Panc1 (cell line): ENCODE results near the gene WFS1. TPM values are rescaled to one million over a fixed set of nuclear protein-coding genes. Genes with fewer than 3 reads are reported as not detected.

Source experiments
- ATAC-seq: fragments of 200-7000 bp; cut with Tn5 transposase; 2 replicates; pipeline ENCODE4 v1.9.1; 2020; ENCODE audit warnings: mild to moderate bottlenecking, moderate library complexity
- BruUV-seq: library from RNA; stranded (reverse); fragments of 400-500 nt; replicated peaks from 2 replicates; lab custom pipeline; 2021; lab: Mats Ljungman, UMichigan
- CTCF ChIA-PET: fragments of 300-600 bp; sonication (Branson Sonifier 250); formaldehyde crosslinking; loops from one replicate; lab custom pipeline; 2022; ENCODE audit warnings: antibody characterized with exemption; lab: Charles Lee
- POLR2A ChIA-PET: fragments of 300-600 bp; sonication (Branson Sonifier 250); formaldehyde crosslinking; loops from one replicate; lab custom pipeline; 2022; ENCODE audit warnings: antibody characterized with exemption; lab: Charles Lee
- DNase-seq: peaks from one replicate; pipeline ENCODE4 v3.0.0-alpha.2; 2010; ENCODE audit warnings: low read depth, low spot score
- H3K27ac ChIP-seq: 2 replicates; pipeline ENCODE4 v1.5.1; 2011; ENCODE audit warnings: mild to moderate bottlenecking, low read length, inconsistent platforms
- H3K27me3 ChIP-seq: fragments of 200-500 bp; sonication (Bioruptor generic); 2 replicates; pipeline ENCODE4 v1.6.0; 2014; ENCODE audit warnings: low read length, inconsistent platforms; ENCODE audit not compliant: control insufficient read depth, insufficient read depth
- H3K36me3 ChIP-seq: fragments of 200-500 bp; sonication (Bioruptor generic); 2 replicates; pipeline ENCODE4 v1.5.1; 2014; ENCODE audit warnings: inconsistent platforms, mild to moderate bottlenecking, low read length, moderate library complexity; ENCODE audit not compliant: control insufficient read depth, insufficient read depth
- H3K4me1 ChIP-seq: 2 replicates; pipeline ENCODE4 v1.5.1; 2011; ENCODE audit warnings: inconsistent platforms, mild to moderate bottlenecking, low read length, moderate library complexity; ENCODE audit not compliant: control insufficient read depth, insufficient read depth
- H3K4me3 ChIP-seq, 2 experiments: 2 replicates each; pipeline ENCODE4 v1.5.1; 2011 to 2012; ENCODE audit warnings: low read depth in 2 of 2, low read length in 2 of 2, mild to moderate bottlenecking in 2 of 2, inconsistent platforms in 1 of 2, moderate library complexity in 1 of 2
- H3K9me3 ChIP-seq: fragments of 200-500 bp; sonication (Bioruptor generic); 2 replicates; pipeline ENCODE4 v1.5.1; 2014; ENCODE audit warnings: low read depth, mild to moderate bottlenecking, inconsistent platforms, low read length, moderate library complexity; ENCODE audit not compliant: control insufficient read depth, insufficient read depth
- POLR2AphosphoS5 ChIP-seq: IDR thresholded peaks from 2 replicates; pipeline ENCODE4 v1.6.1; 2012; ENCODE audit warnings: mild to moderate bottlenecking, low read depth, low read length, moderate library complexity
- SIN3A ChIP-seq: IDR thresholded peaks from 2 replicates; pipeline ENCODE4 v1.6.1; 2012; ENCODE audit warnings: low read depth, mild to moderate bottlenecking, low read length, moderate library complexity, borderline replicate concordance; ENCODE audit not compliant: insufficient read depth
- TCF7L2 ChIP-seq: IDR thresholded peaks from 2 replicates; pipeline ENCODE4 v1.6.1; 2011; ENCODE audit warnings: mild to moderate bottlenecking, low read depth, low read length, inconsistent platforms
- in situ Hi-C: cut with HindIII; loops from 2 replicates; pipeline ENCODE4 v1.10.0; 2016; ENCODE audit warnings: low sequenced_read_pairs, low pct_unique_long_range_greater_than_20kb
- intact Hi-C: fragments of 100-400 bp; cut with micrococcal nuclease; formaldehyde crosslinking; loops from one replicate; pipeline ENCODE4 v1.10.0; 2022; ENCODE audit not compliant: unreplicated experiment
- total RNA-seq: library from RNA; stranded (reverse); gene quantifications from one replicate; pipeline ENCODE4 v1.2.1, GENCODE V29; 2021; ENCODE audit not compliant: unreplicated experiment
- TF ChIP-seq, protein P1 (sequence below), 2 experiments: IDR thresholded peaks; 2 replicates each; pipeline ENCODE4 v1.6.1; 2011 to 2012; ENCODE audit warnings: low read depth in 2 of 2, control low read depth in 1 of 2, low read length in 1 of 2, mild to moderate bottlenecking in 1 of 2, moderate library complexity in 1 of 2; ENCODE audit not compliant: insufficient read depth in 1 of 2
- TF ChIP-seq, protein P2 (sequence below): fragments of 450-650 bp; IDR thresholded peaks from 2 replicates; pipeline ENCODE4 v1.5.1; 2017; ENCODE audit warnings: mild to moderate bottlenecking

Gene WFS1
- total RNA-seq, 1 experiment from 2014 or later = 67.5 TPM

DNA sequence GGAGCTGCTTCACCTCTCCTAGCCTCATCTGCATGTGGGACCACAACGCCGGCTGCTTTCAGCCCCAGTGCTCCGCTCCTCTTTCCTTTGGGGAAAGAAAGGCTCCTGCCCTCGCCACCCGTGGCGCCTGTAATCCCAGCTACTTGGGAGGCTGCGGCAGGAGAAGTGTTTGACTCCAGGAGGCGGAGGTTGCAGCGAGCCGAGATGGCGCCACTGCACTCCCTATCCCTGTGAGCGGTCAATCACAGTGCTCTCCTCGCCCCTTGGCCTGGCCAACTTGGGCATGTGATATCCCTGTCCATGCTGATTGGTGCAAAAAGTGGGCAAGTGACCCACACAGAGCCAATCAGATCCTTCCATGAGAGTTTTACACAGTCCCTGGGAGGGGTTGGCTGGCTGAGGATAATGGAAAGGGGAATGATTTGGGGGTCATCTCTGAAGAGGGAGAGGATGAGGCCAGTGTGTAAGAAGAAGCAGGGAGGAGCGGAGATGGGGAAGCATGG is 56.2 kb downstream of the WFS1 start:
- ATAC-seq (no peak), DNase-seq (no peak)
- ChIA-PET CTCF (interaction anchor here (1.3 kb wide), 1 partner anchor 62 kb away, joined by 3 read pairs; no protein-coding TSS in a partner anchor), POLR2A (no interaction called here)
- Histone ChIP-seq H3K9me3 (no peaks in the 10 kb centered on the region), H3K4me1 (no peaks in the 10 kb centered on the region), H3K4me3 (no peak overlapping the region), H3K27me3 (no peaks in the 10 kb centered on the region), H3K36me3 (no peaks in the 10 kb centered on the region), H3K27ac (no peak overlapping the region)
- in situ Hi-C loops (no loop called here), intact Hi-C loops (loop anchor here (5.0 kb wide), 1 partner anchor 194 kb away; no protein-coding TSS in a partner anchor)
- no TSS peak for BruUV-seq
- TF ChIP-seq POLR2AphosphoS5 (no peak), SIN3A (no peak), TCF7L2 (no peak)
- TF ChIP-seq, protein P1, sequence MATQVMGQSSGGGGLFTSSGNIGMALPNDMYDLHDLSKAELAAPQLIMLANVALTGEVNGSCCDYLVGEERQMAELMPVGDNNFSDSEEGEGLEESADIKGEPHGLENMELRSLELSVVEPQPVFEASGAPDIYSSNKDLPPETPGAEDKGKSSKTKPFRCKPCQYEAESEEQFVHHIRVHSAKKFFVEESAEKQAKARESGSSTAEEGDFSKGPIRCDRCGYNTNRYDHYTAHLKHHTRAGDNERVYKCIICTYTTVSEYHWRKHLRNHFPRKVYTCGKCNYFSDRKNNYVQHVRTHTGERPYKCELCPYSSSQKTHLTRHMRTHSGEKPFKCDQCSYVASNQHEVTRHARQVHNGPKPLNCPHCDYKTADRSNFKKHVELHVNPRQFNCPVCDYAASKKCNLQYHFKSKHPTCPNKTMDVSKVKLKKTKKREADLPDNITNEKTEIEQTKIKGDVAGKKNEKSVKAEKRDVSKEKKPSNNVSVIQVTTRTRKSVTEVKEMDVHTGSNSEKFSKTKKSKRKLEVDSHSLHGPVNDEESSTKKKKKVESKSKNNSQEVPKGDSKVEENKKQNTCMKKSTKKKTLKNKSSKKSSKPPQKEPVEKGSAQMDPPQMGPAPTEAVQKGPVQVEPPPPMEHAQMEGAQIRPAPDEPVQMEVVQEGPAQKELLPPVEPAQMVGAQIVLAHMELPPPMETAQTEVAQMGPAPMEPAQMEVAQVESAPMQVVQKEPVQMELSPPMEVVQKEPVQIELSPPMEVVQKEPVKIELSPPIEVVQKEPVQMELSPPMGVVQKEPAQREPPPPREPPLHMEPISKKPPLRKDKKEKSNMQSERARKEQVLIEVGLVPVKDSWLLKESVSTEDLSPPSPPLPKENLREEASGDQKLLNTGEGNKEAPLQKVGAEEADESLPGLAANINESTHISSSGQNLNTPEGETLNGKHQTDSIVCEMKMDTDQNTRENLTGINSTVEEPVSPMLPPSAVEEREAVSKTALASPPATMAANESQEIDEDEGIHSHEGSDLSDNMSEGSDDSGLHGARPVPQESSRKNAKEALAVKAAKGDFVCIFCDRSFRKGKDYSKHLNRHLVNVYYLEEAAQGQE (IDR thresholded peaks at IDR 0.05; ENCODE audit: insufficient read depth in 1 of 2, low read depth in 2 of 2, low read length in 1 of 2) = no peak
- TF ChIP-seq, protein P2, sequence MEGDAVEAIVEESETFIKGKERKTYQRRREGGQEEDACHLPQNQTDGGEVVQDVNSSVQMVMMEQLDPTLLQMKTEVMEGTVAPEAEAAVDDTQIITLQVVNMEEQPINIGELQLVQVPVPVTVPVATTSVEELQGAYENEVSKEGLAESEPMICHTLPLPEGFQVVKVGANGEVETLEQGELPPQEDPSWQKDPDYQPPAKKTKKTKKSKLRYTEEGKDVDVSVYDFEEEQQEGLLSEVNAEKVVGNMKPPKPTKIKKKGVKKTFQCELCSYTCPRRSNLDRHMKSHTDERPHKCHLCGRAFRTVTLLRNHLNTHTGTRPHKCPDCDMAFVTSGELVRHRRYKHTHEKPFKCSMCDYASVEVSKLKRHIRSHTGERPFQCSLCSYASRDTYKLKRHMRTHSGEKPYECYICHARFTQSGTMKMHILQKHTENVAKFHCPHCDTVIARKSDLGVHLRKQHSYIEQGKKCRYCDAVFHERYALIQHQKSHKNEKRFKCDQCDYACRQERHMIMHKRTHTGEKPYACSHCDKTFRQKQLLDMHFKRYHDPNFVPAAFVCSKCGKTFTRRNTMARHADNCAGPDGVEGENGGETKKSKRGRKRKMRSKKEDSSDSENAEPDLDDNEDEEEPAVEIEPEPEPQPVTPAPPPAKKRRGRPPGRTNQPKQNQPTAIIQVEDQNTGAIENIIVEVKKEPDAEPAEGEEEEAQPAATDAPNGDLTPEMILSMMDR = no peak

DNA sequence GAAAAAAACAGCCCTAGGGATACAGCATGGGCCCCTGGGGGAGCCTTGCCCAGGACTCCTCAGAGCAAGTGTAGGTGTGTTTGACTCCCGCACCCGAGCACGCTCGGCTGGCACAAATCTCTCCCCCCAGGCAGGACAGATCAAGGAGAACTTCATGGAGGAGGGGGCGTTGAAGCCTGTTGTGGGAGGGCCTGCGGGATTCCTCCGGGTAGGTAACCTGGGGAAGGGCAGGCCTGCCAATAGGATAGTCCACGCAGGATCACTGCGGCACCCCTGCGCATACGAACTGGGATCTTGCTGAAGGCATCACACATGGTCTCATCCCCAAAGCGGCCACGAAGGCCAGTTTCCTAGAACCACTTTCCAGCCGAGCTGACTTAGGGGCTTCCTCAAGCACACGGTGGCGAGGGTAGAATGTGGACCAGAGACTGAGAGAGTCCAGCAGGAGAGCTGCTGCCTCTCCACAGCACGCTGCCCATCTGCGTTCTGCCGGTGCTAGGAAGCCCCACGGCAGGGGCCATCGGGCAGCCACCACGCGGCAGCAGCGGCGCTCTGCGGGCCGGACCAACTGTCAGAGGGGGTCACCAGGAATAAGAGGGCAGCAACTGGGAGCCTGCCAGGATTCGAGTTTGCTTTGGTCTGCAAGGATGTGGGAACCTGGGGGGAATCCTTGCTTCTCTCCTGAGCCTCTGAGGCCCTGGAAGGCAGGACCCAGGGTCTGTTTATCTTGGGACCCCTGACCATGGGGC is 56.8 kb downstream of the WFS1 start:
- no peaks in the 10 kb centered on the region for H3K27me3 ChIP-seq
- no peaks in the 10 kb centered on the region for H3K36me3 ChIP-seq
- no peak overlapping the region for H3K4me3 ChIP-seq
- TF ChIP-seq SIN3A (no peak), POLR2AphosphoS5 (no peak), TCF7L2 (no peak)
- TF ChIP-seq, protein P1 (IDR thresholded peaks at IDR 0.05; ENCODE audit: insufficient read depth in 1 of 2, low read depth in 2 of 2, low read length in 1 of 2) = no peak
- TF ChIP-seq, protein P2 = no peak
- H3K4me1 ChIP-seq = no peaks in the 10 kb centered on the region
- ChIA-PET CTCF (interaction anchor here (1.1 to 1.9 kb wide), 3 partner anchors 62 to 76 kb away, joined by 3 to 10 read pairs (median 8); no protein-coding TSS in a partner anchor), POLR2A (no interaction called here)
- BruUV-seq = no TSS peak
- in situ Hi-C loops (no loop called here), intact Hi-C loops (loop anchor here (1.0 to 5.0 kb wide), 2 partner anchors 76 to 194 kb away; no protein-coding TSS in a partner anchor)
- no peaks in the 10 kb centered on the region for H3K9me3 ChIP-seq
- DNase-seq (no peak), ATAC-seq (no peak)
- H3K27ac ChIP-seq = no peak overlapping the region
